H1 (cell line): Measurements from ENCODE around the gene OR51B2. TPM values are rescaled to one million over a fixed set of nuclear protein-coding genes. Genes with fewer than 3 reads are reported as not detected.
"Not testable (repeated sequence)": the region's sequence is repeated elsewhere in the genome, so short reads cannot be mapped to it uniquely, and the experiment has no call there.

ENCODE experiments used
- CTCF ChIA-PET: fragments of 300-600 bp; sonication (Branson Sonifier 250); formaldehyde crosslinking; loops from one replicate; lab custom pipeline; 2021; ENCODE audit not compliant: partially characterized antibody; lab: Charles Lee
- POLR2A ChIA-PET: fragments of 300-600 bp; sonication (Branson Sonifier 250); formaldehyde crosslinking; loops from one replicate; lab custom pipeline; 2021; ENCODE audit warnings: inconsistent platforms; ENCODE audit not compliant: partially characterized antibody; lab: Charles Lee
- DNase-seq, 2 experiments: peaks; one replicate each; pipeline versions ENCODE4 v3.0.0 to v3.0.0-alpha.2; 2010 to 2022; ENCODE audit warnings: low spot score in 2 of 2, low read depth in 1 of 2, mixed read lengths in 1 of 2
- FAIRE-seq: peaks from 2 replicates; lab custom pipeline; 2011; peaks lifted over from hg19 to GRCh38; lab: Jason Lieb, UNC
- H2AFZ ChIP-seq: 2 replicates; pipeline ENCODE4 v1.8.1; 2012; ENCODE audit warnings: low read length, inconsistent platforms
- H2AK5ac ChIP-seq: 2 replicates; pipeline ENCODE4 v1.6.1; 2013; ENCODE audit warnings: low read depth, low read length
- H2BK120ac ChIP-seq: replicated peaks from 2 replicates; pipeline ENCODE3; 2013; ENCODE audit warnings: low read depth, low read length, inconsistent platforms
- H2BK12ac ChIP-seq: 2 replicates; pipeline ENCODE4 v1.6.1; 2013; ENCODE audit warnings: low read depth, low read length
- H2BK15ac ChIP-seq: 2 replicates; pipeline ENCODE4 v1.6.1; 2013; ENCODE audit warnings: low read length
- H2BK20ac ChIP-seq: 2 replicates; pipeline ENCODE4 v1.6.1; 2013; ENCODE audit warnings: low read length
- H2BK5ac ChIP-seq: 2 replicates; pipeline ENCODE4 v1.6.1; 2013; ENCODE audit warnings: low read depth, low read length
- H3K14ac ChIP-seq: 2 replicates; pipeline ENCODE4 v1.6.1; 2013; ENCODE audit warnings: inconsistent platforms; ENCODE audit not compliant: insufficient read length
- H3K18ac ChIP-seq: 2 replicates; pipeline ENCODE4 v1.6.1; 2013; ENCODE audit warnings: low read length; ENCODE audit errors: extremely low read depth
- H3K23ac ChIP-seq: 2 replicates; pipeline ENCODE4 v1.6.1; 2013; ENCODE audit warnings: inconsistent platforms; ENCODE audit not compliant: insufficient read length
- H3K23me2 ChIP-seq: 2 replicates; pipeline ENCODE4 v1.6.1; 2013; ENCODE audit warnings: low read depth, low read length
- H3K27ac ChIP-seq: 2 replicates; pipeline ENCODE4 v1.6.1; 2011; ENCODE audit warnings: low read depth, low read length, inconsistent platforms
- H3K27me3 ChIP-seq, 4 experiments: replicated peaks in 1 of 4; 1 replicate in 1 of 4; 2 replicates in 3 of 4; pipeline versions ENCODE4 v1.6.1 to v1.8.1; 2011 to 2013; ENCODE audit warnings: low read length in 3 of 4, mild to moderate bottlenecking in 3 of 4, inconsistent platforms in 2 of 4, mixed read lengths in 2 of 4, moderate library complexity in 1 of 4; ENCODE audit not compliant: control insufficient read depth in 3 of 4, insufficient read depth in 3 of 4; ENCODE audit errors: extremely low read depth in 1 of 4
- H3K36me3 ChIP-seq, 4 experiments: 2 replicates each; pipeline versions ENCODE4 v1.6.1 to v1.8.1; 2011 to 2013; ENCODE audit warnings: mild to moderate bottlenecking in 4 of 4, low read length in 3 of 4, moderate library complexity in 2 of 4, control low read depth in 1 of 4, inconsistent platforms in 1 of 4; ENCODE audit not compliant: insufficient read depth in 4 of 4, control insufficient read depth in 2 of 4
- H3K4ac ChIP-seq: replicated peaks from 2 replicates; pipeline ENCODE3; 2013; ENCODE audit warnings: low read length, low read depth, mixed read lengths, inconsistent platforms; ENCODE audit not compliant: insufficient read length
- H3K4me1 ChIP-seq, 4 experiments: replicated peaks in 1 of 4; 1 replicate in 1 of 4; 2 replicates in 3 of 4; pipeline versions ENCODE4 v1.6.1 to v1.8.1; 2011 to 2013; ENCODE audit warnings: low read length in 3 of 4, inconsistent platforms in 2 of 4, mixed read lengths in 1 of 4; ENCODE audit not compliant: insufficient read depth in 4 of 4, control insufficient read depth in 3 of 4
- H3K4me2 ChIP-seq, 2 experiments: 2 replicates each; pipeline versions ENCODE4 v1.6.1 to v1.8.1; 2011 to 2013; ENCODE audit warnings: low read depth in 2 of 2, low read length in 2 of 2, control low read depth in 1 of 2, inconsistent platforms in 1 of 2, mild to moderate bottlenecking in 1 of 2; ENCODE audit not compliant: insufficient read depth in 1 of 2
- H3K4me3 ChIP-seq, 4 experiments: fragments of 200-600, 300-600 bp in 1 of 4; sonication (generic), shearing (Covaris generic), sonication (Bioruptor Twin) in 1 of 4; 2 replicates each; pipeline versions ENCODE4 v1.5.1 to v1.8.1; 2011 to 2016; ENCODE audit warnings: low read length in 4 of 4, low read depth in 3 of 4, control low read depth in 2 of 4, inconsistent platforms in 2 of 4, mild to moderate bottlenecking in 2 of 4, mixed read lengths in 1 of 4, moderate library complexity in 1 of 4; ENCODE audit not compliant: insufficient read depth in 2 of 4; ENCODE audit errors: extremely low read depth in 1 of 4
- H3K56ac ChIP-seq: replicated peaks from 2 replicates; pipeline ENCODE3; 2013; ENCODE audit warnings: low read depth, mild to moderate bottlenecking, mixed read lengths, low read length, inconsistent platforms; ENCODE audit not compliant: insufficient read length
- H3K79me1 ChIP-seq: 2 replicates; pipeline ENCODE4 v1.6.1; 2013; ENCODE audit warnings: low read depth, low read length, control low read depth
- H3K79me2 ChIP-seq, 2 experiments: 2 replicates each; pipeline versions ENCODE4 v1.6.1 to v1.8.1; 2012 to 2013; ENCODE audit warnings: low read length in 2 of 2, mild to moderate bottlenecking in 2 of 2, inconsistent platforms in 1 of 2; ENCODE audit not compliant: insufficient read depth in 2 of 2, control insufficient read depth in 1 of 2
- H3K9ac ChIP-seq, 4 experiments: replicated peaks in 1 of 4; 1 replicate in 1 of 4; 2 replicates in 3 of 4; pipeline versions ENCODE4 v1.6.1 to v1.8.1; 2011 to 2013; ENCODE audit warnings: low read depth in 3 of 4, low read length in 3 of 4, control low read depth in 2 of 4, mild to moderate bottlenecking in 2 of 4, moderate library complexity in 2 of 4, inconsistent platforms in 1 of 4; ENCODE audit errors: extremely low read depth in 1 of 4
- H3K9me3 ChIP-seq, 2 experiments: 2 replicates each; pipeline versions ENCODE4 v1.6.1 to v1.8.1; 2012 to 2013; ENCODE audit warnings: mild to moderate bottlenecking in 2 of 2, moderate library complexity in 2 of 2, control low read depth in 1 of 2, inconsistent platforms in 1 of 2, low read depth in 1 of 2, low read length in 1 of 2, mixed read lengths in 1 of 2; ENCODE audit not compliant: insufficient read depth in 2 of 2
- H4K20me1 ChIP-seq, 2 experiments: replicated peaks in 1 of 2; 2 replicates each; pipeline versions ENCODE3 to v1.8.1; 2011 to 2013; ENCODE audit warnings: inconsistent platforms in 2 of 2, low read length in 2 of 2, mild to moderate bottlenecking in 1 of 2; ENCODE audit not compliant: insufficient read depth in 2 of 2, control insufficient read depth in 1 of 2
- H4K5ac ChIP-seq: 2 replicates; pipeline ENCODE4 v1.6.1; 2013; ENCODE audit warnings: low read length, low read depth, mixed read lengths, inconsistent platforms; ENCODE audit not compliant: insufficient read length
- H4K8ac ChIP-seq: 2 replicates; pipeline ENCODE4 v1.8.0; 2013; ENCODE audit warnings: mild to moderate bottlenecking, moderate library complexity, low read length, inconsistent platforms; ENCODE audit not compliant: insufficient read depth; ENCODE audit errors: extremely low read depth
- H4K91ac ChIP-seq: replicated peaks from 2 replicates; pipeline ENCODE3; 2013; ENCODE audit warnings: low read length, mixed read lengths, inconsistent platforms; ENCODE audit not compliant: insufficient read length
- WGBS, 2 experiments: shearing (Covaris generic) in 1 of 2; methylation state at CpG; one replicate each; pipeline versions ENCODE4 v1.1.6 to v1.1.7; 2013 to 2015; ENCODE audit warnings: low lambda C conversion rate in 2 of 2, mixed read lengths in 2 of 2, inconsistent platforms in 1 of 2, low coverage in 1 of 2, missing lambda C conversion rate in 1 of 2; ENCODE audit not compliant: insufficient replicate concordance in 2 of 2, insufficient coverage in 1 of 2, insufficient read length in 1 of 2; ENCODE audit errors: extremely low coverage in 1 of 2, missing lambda C conversion rate in 1 of 2; 5-methylcytosine and 5-hydroxymethylcytosine counted together
- polyA plus RNA-seq, 7 experiments: library from polyadenylated mRNA; depleted of rRNA in 3 of 7; stranded (reverse) in 5 of 7; unstranded in 2 of 7; fragments of >200 nt in 5 of 7; fragments of 200-250 nt in 2 of 7; gene quantifications; 1 replicate in 5 of 7; 2 replicates in 1 of 7; 4 replicates in 1 of 7; pipeline versions ENCODE4 v1.2.1 to v1.2.3, GENCODE V29; 2011 to 2013; ENCODE audit warnings: missing spikeins in 2 of 7, mixed read lengths in 2 of 7
- total RNA-seq: library from RNA; stranded (reverse); fragmentation: NEBNext Ultra II Directional; extraction: Animal tissue kit (Norgen Biotek cat#: 25700); gene quantifications from 2 replicates; pipeline ENCODE4 v1.2.1, GENCODE V29; 2021

OR51B2 gene
- total and polyA plus RNA-seq, 2 of the 8 experiments (the other 6 are each of a cell fraction or from before 2014, with no cell fraction given): not detected

- H3K27me3 ChIP-seq, H3K79me1 ChIP-seq, CTCF ChIA-PET, H3K4me1 ChIP-seq, H3K56ac ChIP-seq, H4K5ac ChIP-seq, H3K4me3 ChIP-seq, H3K9ac ChIP-seq, H3K14ac ChIP-seq, H3K23me2 ChIP-seq, H2BK20ac ChIP-seq, H2BK15ac ChIP-seq, H3K4ac ChIP-seq, DNase-seq, H3K36me3 ChIP-seq, FAIRE-seq, H3K27ac ChIP-seq, H2BK120ac ChIP-seq, H2AK5ac ChIP-seq, H3K79me2 ChIP-seq, H4K20me1 ChIP-seq, POLR2A ChIA-PET, H4K91ac ChIP-seq, H3K4me2 ChIP-seq, H4K8ac ChIP-seq, H2BK5ac ChIP-seq, H3K18ac ChIP-seq, H2BK12ac ChIP-seq, H3K9me3 ChIP-seq, H2AFZ ChIP-seq, H3K23ac ChIP-seq: not testable (repeated sequence)
- WGBS, 2 experiments: 87% methylated on average over 4 of the region's 5 CpGs; no CpG with 5 or more reads in 1 of the 2 experiments
These were observed 31.9 kb upstream of the OR51B2 start for GRCh38 chr11:5356031-5356430.
